ENCODE measurements around the gene PTPRD.
"Not testable (repeated sequence)": the region's sequence is repeated elsewhere in the genome, so short reads cannot be mapped to it uniquely, and the experiment has no call there.

PTPRD gene

DNA sequence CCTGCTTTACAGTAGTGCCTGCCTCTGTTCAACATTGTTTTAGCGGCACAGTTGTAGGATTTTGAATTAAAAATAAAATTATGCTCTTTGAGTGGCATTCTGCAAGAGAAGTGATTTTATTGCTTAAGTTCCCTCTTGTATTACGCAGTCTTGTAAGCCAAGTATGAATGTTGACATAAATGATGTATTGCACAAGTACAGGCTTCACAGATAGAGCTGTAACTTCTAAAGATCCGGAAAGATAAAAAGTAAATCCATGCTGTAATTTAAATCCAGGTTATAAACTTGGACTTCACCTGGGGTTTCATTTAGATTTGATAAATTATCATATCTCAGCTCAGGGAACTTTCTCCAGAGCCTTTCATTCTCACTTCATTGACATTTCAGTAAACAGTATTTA, 1114.7 kb downstream of the PTPRD start:
- DNase-seq (ENCODE audit: low read depth): no peak

DNA sequence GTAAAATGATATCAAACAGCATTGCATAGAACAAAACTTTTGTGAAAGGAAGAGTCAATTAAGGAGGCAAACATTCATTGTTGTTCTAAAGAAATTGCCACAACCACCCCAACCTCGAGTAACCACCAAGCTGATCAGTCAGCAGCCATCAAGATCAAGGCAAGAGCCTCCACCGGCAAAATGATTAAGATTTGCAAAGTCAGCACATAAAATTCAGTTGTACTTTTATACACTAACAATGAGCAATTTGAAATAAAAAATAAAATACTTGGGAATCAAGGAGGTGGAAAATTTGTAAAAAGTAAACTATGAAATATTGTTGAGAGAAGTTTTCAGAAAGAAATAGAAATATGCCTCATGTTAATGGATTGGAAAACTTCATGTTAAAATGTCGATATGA, 1118.5 kb downstream of the PTPRD start:
- DNase-seq (ENCODE audit: low read depth): no peak

- DNase-seq (ENCODE audit: low read depth): no peak
Observed at GRCh38 chr9:9492506-9492905, 1120.3 kb downstream of the PTPRD start.

DNA sequence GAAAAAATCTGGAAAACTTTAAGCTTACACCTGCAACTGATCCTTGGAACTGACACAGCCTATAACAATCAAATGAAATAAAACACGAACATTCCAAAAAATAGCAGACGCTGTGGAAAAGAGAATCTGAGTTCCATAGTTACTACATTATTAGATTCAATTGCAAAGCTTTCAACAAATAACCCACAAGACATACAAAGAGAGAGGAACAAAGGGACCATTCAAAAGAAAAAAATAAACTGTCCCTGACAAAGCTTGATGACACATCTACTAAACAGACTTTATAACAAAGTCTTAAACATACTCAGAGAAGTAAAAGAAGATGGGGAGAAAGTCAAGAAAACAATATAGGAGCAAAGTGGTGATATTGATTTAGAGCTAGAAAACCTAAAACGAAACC, 1123.6 kb downstream of the PTPRD start:
- no peak for DNase-seq (ENCODE audit: low read depth)

DNA sequence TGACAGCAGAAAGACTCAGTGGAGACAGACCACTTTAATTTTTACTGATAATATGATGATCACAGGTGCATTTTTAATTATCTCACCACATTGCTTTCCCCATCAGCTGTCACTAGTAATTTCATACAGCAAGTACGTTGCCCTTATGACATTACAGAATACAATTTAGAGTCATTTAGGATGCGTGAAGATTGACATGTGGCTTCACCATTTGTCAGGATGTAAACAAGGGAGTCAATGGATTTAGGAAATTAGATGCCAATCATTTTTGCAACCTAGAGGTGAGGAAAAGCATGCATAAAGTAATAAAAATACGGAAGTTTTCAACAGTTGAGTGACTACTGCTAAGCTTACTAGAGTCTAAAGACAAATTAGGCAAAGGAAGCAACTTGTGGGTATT, 1129.6 kb downstream of the PTPRD start:
- no peak for DNase-seq (ENCODE audit: low read depth)

DNA sequence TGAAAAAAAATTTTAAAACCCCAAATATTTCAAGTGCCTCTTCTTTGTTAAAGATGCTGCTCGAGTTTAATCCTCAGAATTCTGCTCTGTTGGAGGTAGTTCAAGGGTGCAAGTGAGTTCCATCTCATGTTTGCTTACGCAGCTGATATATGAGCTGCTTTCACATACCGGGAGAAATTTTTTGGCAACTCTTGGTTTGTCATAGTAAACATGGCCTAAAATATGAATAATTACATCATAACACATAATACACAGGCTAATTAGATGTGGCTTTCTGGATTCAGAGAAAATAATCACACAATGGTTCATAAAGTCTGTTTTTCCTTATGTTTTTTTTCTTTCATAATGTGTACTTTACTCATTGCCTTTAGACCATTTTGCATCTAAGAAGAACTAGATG, 1134.1 kb downstream of the PTPRD start:
- DNase-seq (ENCODE audit: low read depth): no peak

GRCh38 chr9:9469271-9469670, 1143.5 kb downstream of the PTPRD start:
- no peak for DNase-seq (ENCODE audit: low read depth)

- DNase-seq (ENCODE audit: low read depth): not testable (repeated sequence)
Observed at GRCh38 chr9:9441874-9442273, 1170.9 kb downstream of the PTPRD start.

DNA sequence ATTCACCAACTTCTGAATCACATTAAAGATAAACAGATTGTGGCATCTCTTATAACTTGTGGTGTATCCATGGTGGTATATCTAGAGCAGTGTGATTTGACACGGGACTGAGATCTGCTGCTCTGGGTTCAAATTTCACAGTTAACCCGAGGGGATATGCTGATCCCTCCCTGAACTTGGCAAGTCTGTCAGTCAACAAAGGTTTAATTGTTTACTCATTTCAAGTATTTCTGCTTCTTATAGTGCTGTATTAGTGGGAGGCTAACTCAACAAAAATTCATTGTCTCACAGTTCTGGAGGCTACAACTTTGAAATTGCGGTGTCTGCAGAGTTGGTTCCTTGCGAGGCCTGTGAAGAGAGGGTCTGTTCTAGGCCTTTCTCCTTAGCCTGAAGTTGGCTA, 1175.2 kb downstream of the PTPRD start:
- no peak for DNase-seq (ENCODE audit: low read depth)

DNA sequence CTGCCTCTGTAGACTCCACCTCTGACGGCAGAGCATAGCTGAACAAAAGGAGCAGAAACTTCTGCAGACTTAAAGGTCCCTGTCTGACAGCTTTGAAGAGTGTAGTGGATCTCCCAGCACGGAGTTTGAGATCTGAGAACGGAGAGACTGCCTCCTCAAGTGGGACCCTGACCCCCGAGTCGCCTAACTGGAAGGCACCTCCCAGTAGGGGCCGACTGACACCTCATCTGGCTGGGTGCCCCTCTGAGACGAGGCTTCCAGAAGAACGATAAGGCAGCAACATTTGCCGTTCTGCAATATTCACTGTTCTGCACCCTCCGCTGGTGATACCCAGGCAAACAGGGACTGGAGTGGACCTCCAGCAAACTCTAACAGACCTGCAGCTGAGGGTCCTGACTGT, 1186.3 kb downstream of the PTPRD start:
- not testable (repeated sequence) for DNase-seq (ENCODE audit: low read depth)

DNA sequence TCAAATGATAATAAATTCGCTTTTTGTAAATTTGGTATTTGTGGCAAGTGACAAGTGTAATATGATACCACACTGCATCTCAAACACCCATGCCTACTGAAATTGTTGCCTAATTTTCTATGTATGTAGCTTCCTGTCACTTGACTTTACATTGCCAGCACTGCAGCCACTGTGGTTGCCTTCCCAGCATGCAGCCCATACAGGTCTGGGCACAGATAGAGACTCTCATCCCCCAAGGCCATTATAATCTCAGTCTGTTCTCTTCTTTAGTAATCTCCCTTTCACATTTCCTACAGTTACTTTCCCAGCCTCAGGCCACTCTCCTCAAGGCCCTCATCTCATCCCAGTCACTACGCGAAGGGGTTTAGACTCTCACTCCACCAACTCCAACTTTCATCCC, 1200.6 kb downstream of the PTPRD start:
- no peak for DNase-seq (ENCODE audit: low read depth)

GRCh38 chr9:9410736-9411135, 1202.1 kb downstream of the PTPRD start:
- DNase-seq (ENCODE audit: low read depth): no peak

- DNase-seq (ENCODE audit: low read depth): no peak
Observed at GRCh38 chr9:9399982-9400381, 1212.8 kb downstream of the PTPRD start.

DNA sequence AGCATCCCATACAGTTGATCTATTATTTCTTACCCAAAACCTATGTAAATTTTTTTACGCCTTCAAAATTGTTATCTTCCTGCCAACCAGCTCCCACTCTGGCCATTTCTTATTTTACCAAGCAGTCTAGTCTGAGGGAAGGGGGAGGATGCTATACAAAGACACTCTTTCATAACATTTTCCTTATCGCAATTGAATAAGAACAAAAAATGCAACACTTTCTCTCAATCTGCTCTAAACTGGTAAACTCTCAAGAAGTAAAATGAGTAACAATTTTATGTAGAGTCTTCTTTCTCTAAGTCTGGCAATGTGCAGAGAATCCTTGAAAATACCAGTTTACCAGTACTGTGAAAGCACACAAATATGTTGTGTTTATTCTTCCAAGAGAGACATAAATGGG, 1216.3 kb downstream of the PTPRD start:
- no peak for DNase-seq (ENCODE audit: low read depth)

DNA sequence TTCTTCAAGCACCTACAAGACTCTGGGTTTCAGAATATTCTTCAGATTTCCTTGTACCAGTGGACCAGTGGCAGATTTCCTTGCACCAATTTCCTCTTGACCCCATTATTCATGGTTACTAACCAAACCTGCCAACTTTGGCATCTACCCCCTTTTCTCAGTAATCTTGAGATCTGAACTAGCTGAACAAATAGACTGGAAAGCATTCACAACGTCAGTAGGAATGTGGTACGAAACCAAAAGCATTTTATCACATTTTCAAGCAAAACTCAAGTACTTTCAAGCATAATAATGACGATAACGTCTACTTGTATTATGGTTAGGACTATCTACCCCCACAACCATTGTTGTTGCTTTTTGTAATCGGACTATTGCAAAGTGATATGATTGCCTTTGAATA, 1217.3 kb downstream of the PTPRD start:
- DNase-seq (ENCODE audit: low read depth): no peak

GRCh38 chr9:9392755-9393154, 1220.0 kb downstream of the PTPRD start:
- DNase-seq (ENCODE audit: low read depth): no peak

- DNase-seq (ENCODE audit: low read depth): no peak
Observed at GRCh38 chr9:9389904-9390303, 1222.9 kb downstream of the PTPRD start.

GRCh38 chr9:9387511-9388115, 1225.2 kb downstream of the PTPRD start:
- no peak for DNase-seq (ENCODE audit: low read depth)

DNA sequence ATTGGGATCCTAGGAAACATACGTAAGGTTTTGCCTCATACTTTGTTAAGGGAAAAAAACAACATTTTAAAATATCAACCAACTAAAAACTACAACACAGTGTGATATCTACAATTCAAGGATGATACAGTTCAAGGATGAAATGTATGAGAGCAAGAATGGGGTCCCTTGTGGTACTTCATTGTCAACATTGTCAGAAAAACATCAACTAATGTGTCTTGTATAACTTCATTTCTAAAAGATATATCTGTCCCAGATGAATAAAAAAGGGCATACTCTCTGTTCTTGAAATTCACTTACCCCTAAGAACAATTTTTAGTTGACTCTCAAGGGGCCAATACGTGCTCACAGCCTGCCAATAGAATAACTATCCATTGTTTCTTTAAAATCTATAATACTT, 1250.5 kb downstream of the PTPRD start:
- no peak for DNase-seq (ENCODE audit: low read depth)

DNA sequence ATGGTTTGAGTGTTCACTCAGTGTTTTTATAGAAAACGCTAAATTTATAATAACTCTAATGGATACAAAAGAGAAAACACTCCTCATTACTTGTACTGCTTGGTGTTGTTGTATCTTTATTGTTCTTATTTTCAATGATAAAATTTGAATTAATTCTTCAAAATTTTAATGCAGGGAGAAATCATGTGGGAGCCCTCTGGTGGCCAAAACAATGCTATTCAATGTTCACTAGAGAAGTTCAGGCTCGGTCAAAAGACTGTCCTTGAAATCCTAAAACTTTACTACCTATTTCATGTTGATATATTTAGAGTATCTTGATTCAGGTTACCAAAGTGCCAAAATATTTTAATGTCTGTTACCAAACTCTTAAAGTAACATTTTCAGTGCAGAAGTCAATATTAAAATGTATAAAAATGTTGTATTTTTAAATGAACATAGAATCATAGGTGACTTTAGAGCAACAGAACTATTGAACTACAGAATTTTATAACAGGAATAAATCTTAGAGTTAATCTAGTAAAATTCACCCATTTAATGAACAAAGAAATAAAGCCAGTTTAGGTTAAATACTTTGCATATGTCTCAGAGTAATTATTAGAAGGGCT, 1259.8 kb downstream of the PTPRD start:
- no peak for DNase-seq (ENCODE audit: low read depth)

DNA sequence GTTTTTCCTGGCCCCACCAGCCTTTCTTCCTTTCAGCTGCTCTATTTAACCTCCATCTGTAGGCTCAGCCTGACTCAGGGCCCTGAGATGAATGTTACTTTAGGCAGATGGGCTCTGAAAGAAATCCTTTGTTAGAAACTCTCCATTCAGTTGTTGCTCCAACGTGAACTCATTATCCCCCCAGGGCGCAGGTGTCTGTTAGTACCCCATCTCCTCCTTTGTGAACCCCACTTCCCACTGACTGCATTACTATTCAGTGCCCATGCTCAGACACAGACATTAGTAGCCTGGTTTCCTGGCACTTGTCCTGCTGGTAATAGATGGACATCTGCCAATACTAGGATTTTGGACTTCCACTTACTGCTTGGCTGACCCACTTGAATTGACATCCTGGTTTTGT, 1271.6 kb downstream of the PTPRD start:
- DNase-seq (ENCODE audit: low read depth): no peak

- no peak for DNase-seq (ENCODE audit: low read depth)
Observed at GRCh38 chr9:9337129-9337528, 1275.7 kb downstream of the PTPRD start.

GRCh38 chr9:9326749-9327148, 1286.1 kb downstream of the PTPRD start:
- DNase-seq (ENCODE audit: low read depth): no peak

DNA sequence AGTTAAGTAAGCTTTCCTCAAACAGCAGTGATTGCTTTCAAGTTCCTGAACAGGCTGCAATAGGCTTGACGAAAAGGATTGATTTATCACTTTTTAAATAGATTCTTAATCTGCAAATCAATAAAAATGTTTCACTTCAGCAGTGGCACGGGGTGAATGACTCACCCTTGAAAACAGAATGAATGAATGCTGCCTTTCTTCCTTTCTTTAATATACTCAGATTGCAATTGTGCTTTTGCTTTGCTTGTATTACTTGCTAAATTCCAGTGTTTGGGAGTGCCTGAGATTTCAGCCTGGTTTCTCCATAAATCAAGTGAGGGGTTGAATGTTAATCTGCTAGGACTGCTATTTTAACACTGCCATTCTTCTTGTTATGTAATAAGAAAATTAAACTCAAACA, 1293.8 kb downstream of the PTPRD start:
- no peak for DNase-seq (ENCODE audit: low read depth)
